PC-3 (cell line): ENCODE measurements around the gene TFEC.
A peak's percentile ranks its signal among the peaks of the same experiment; 100 is the strongest.

Experiments used
- EZH2 ChIP-seq: fragments of 300-600 bp; sonication (generic); IDR thresholded peaks from one replicate; pipeline ENCODE4 v1.6.1; 2017; ENCODE audit warnings: antibody characterized with exemption, mild to moderate bottlenecking, low read length; ENCODE audit not compliant: unreplicated experiment
- TF ChIP-seq, protein P1 (sequence below): fragments of 300-600 bp; sonication (generic); conservative IDR thresholded peaks from 2 replicates; pipeline ENCODE4 v1.5.1; 2017; ENCODE audit warnings: antibody characterized with exemption, low read depth, mild to moderate bottlenecking, low read length

DNA sequence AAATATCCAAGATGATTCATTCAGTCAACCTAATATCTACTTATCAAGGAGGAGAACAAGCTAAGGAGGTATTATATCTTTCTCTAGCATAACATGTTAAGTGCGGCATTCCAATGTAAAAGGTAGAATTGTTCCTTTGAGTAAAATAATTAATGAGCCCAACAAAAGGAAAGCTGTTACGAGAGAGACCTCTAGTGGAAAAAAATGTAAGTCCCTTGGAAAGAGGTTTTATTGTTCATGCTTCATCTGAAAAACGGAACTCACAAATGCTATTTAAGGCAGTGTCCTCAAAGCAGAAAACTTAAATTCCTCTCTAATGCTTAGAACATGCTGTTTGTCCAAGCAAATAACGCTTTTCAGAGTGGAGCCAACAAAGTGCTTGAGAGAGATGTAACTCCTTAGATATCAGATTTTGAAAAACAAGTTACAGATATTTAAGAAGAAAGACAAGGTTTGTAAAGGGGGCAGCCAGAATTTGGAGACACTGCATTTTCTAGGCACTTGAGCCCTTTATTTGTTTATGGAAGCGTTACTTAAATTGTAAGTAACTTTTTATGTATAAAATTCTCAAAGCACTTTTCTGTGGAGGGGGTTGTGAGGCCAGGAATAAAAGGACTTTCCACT lies 119.9 kb downstream of the TFEC start:
- TF ChIP-seq, protein P1, sequence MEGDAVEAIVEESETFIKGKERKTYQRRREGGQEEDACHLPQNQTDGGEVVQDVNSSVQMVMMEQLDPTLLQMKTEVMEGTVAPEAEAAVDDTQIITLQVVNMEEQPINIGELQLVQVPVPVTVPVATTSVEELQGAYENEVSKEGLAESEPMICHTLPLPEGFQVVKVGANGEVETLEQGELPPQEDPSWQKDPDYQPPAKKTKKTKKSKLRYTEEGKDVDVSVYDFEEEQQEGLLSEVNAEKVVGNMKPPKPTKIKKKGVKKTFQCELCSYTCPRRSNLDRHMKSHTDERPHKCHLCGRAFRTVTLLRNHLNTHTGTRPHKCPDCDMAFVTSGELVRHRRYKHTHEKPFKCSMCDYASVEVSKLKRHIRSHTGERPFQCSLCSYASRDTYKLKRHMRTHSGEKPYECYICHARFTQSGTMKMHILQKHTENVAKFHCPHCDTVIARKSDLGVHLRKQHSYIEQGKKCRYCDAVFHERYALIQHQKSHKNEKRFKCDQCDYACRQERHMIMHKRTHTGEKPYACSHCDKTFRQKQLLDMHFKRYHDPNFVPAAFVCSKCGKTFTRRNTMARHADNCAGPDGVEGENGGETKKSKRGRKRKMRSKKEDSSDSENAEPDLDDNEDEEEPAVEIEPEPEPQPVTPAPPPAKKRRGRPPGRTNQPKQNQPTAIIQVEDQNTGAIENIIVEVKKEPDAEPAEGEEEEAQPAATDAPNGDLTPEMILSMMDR, result peak; percentile 73
- TF ChIP-seq EZH2, result no peak
